ACC112 (cell line): ENCODE results near the gene THOC5.
"Not testable (repeated sequence)": the region's sequence is repeated elsewhere in the genome, so short reads cannot be mapped to it uniquely, and the experiment has no call there.

ENCODE experiments used
- H2AFZ ChIP-seq: fragments of 200-600 bp; sonication (generic); one replicate; pipeline ENCODE4 v1.6.0; 2017; ENCODE audit warnings: antibody characterized with exemption, low read length; ENCODE audit not compliant: unreplicated experiment
- H3K27ac ChIP-seq: fragments of 200-600 bp; sonication (generic); 2 replicates; pipeline ENCODE4 v1.5.1; 2014; ENCODE audit warnings: low read depth, mild to moderate bottlenecking, antibody characterized with exemption, low read length, moderate library complexity
- H3K27me3 ChIP-seq: fragments of 200-600 bp; sonication (generic); 2 replicates; pipeline ENCODE4 v1.6.1; 2014; ENCODE audit warnings: mild to moderate bottlenecking, antibody characterized with exemption, low read length, moderate library complexity, mixed read lengths; ENCODE audit not compliant: insufficient read depth
- H3K36me3 ChIP-seq: fragments of 200-600 bp; sonication (generic); 2 replicates; pipeline ENCODE4 v1.6.1; 2016; ENCODE audit warnings: mild to moderate bottlenecking, antibody characterized with exemption, low read length, moderate library complexity, mixed read lengths; ENCODE audit not compliant: insufficient read depth
- H3K4me1 ChIP-seq: fragments of 200-600 bp; sonication (generic); one replicate; pipeline ENCODE4 v1.6.1; 2016; ENCODE audit warnings: low read length, mixed read lengths; ENCODE audit not compliant: insufficient read depth, unreplicated experiment, control insufficient read depth
- H3K4me3 ChIP-seq: fragments of 200-600 bp; sonication (generic); 2 replicates; pipeline ENCODE4 v1.5.1; 2014; ENCODE audit warnings: mild to moderate bottlenecking, low read depth, low read length
- H3K79me2 ChIP-seq: fragments of 200-600 bp; sonication (generic); one replicate; pipeline ENCODE4 v1.6.0; 2016; ENCODE audit warnings: low read length; ENCODE audit not compliant: control insufficient read depth, unreplicated experiment, insufficient read depth

Gene THOC5

DNA sequence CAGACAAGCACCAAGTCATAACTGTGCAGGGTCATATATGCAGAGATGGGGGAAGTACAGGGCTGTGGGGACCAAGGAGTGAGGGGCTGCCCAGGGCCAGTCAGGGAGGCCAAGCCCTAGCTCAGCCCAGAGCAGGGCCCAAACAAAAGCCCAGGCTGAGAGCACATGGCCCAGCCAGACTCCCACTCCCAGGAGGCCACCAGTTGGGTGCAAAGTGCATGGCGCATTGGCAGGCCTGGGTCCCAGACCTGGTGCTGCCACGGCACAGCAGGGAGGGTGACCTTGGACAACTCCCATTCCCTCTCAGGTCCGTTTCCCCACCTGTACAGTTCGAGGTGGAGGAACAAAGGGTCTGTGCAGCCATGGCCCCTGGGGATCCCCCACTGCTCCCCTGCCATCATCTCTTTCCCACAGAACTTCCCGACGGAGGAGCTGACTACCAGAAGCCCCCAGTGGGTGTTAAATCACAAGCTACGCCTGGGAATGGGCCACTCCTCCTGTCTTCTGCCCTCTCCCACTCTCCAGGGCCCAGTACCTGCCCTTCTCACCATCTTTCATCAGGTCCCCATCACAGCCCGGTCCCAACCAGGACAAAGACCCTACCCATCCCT, 26.7 kb upstream of the THOC5 start:
- H2AFZ ChIP-seq, result peak overlapping the region; percentile 65
- H3K4me1 ChIP-seq, result no peaks in the 10 kb centered on the region
- H3K79me2 ChIP-seq, result no peaks in the 10 kb centered on the region
- H3K27me3 ChIP-seq, result no peaks in the 10 kb centered on the region
- no peaks in the 10 kb centered on the region for H3K36me3 ChIP-seq
- H3K4me3 ChIP-seq, result peak overlapping the region; percentile 90
- H3K27ac ChIP-seq, result no peak overlapping the region

GRCh38 chr22:29578462-29579200, 25.1 kb upstream of the THOC5 start:
- no peak overlapping the region for H3K27ac ChIP-seq
- H3K4me3 ChIP-seq, result no peak overlapping the region
- no peaks in the 10 kb centered on the region for H3K4me1 ChIP-seq
- H2AFZ ChIP-seq, result no peak overlapping the region
- H3K27me3 ChIP-seq, result no peaks in the 10 kb centered on the region
- H3K36me3 ChIP-seq, result no peaks in the 10 kb centered on the region
- H3K79me2 ChIP-seq, result no peaks in the 10 kb centered on the region

- Histone ChIP-seq H3K27me3 (no peaks in the 10 kb centered on the region), H3K4me3 (no peak overlapping the region), H3K4me1 (no peaks in the 10 kb centered on the region), H3K79me2 (no peaks in the 10 kb centered on the region), H2AFZ (no peak overlapping the region), H3K36me3 (no peaks in the 10 kb centered on the region), H3K27ac (no peak overlapping the region)
Observed at GRCh38 chr22:29574762-29575450, 21.3 kb upstream of the THOC5 start.

DNA sequence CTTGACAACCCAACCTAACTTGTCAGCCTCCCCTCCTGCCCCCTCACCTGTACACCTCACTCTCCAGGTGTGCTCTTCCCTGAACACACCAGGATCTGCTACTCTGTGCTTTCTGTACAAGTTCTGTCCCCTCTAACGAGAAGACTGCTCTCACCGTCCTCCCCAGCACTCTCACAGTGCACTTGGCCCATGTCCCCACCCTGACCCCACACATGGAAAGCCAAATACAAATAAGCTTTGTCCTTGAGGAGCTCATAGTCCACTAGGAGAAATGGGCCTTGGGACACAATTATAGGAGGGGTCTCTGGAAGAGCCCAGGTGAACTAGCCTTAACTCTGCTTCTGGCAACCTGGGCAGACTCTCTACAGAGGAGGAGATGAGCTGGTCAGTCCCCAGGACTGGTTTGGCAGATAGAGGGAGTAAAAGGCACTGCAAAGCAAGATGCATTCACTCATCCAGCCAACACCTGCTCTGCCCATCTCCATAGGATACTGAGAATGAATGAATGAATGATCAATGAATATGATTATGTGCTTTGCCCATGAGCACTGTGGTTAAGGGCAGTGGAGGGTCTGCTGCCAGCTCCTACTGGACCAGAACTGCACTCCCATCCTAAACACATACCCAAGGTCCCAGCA, 17.5 kb upstream of the THOC5 start:
- Histone ChIP-seq H3K27ac (no peak overlapping the region), H3K4me3 (no peak overlapping the region), H2AFZ (no peak overlapping the region), H3K36me3 (no peaks in the 10 kb centered on the region), H3K27me3 (no peaks in the 10 kb centered on the region), H3K79me2 (no peaks in the 10 kb centered on the region), H3K4me1 (no peaks in the 10 kb centered on the region)

- no peaks in the 10 kb centered on the region for H3K4me1 ChIP-seq
- no peaks in the 10 kb centered on the region for H3K27me3 ChIP-seq
- H3K27ac ChIP-seq, result no peak overlapping the region
- H2AFZ ChIP-seq, result no peak overlapping the region
- no peak overlapping the region for H3K4me3 ChIP-seq
- H3K79me2 ChIP-seq, result no peaks in the 10 kb centered on the region
- H3K36me3 ChIP-seq, result no peaks in the 10 kb centered on the region
Observed at GRCh38 chr22:29570456-29570855, 16.9 kb upstream of the THOC5 start.

- no peaks in the 10 kb centered on the region for H3K79me2 ChIP-seq
- H3K4me1 ChIP-seq, result no peaks in the 10 kb centered on the region
- no peak overlapping the region for H2AFZ ChIP-seq
- no peak overlapping the region for H3K27ac ChIP-seq
- no peak overlapping the region for H3K4me3 ChIP-seq
- no peaks in the 10 kb centered on the region for H3K36me3 ChIP-seq
- H3K27me3 ChIP-seq, result no peaks in the 10 kb centered on the region
Observed at GRCh38 chr22:29569011-29569678, 15.6 kb upstream of the THOC5 start.

GRCh38 chr22:29567338-29567737, 13.8 kb upstream of the THOC5 start:
- H3K27me3 ChIP-seq, result no peaks in the 10 kb centered on the region
- no peak overlapping the region for H3K4me3 ChIP-seq
- H3K4me1 ChIP-seq, result no peaks in the 10 kb centered on the region
- no peak overlapping the region for H2AFZ ChIP-seq
- H3K79me2 ChIP-seq, result no peaks in the 10 kb centered on the region
- no peaks in the 10 kb centered on the region for H3K36me3 ChIP-seq
- no peak overlapping the region for H3K27ac ChIP-seq

- not testable (repeated sequence) for H3K4me3 ChIP-seq, H3K4me1 ChIP-seq, H3K36me3 ChIP-seq, H3K79me2 ChIP-seq, H3K27ac ChIP-seq, H2AFZ ChIP-seq, H3K27me3 ChIP-seq
Observed at GRCh38 chr22:29566513-29566912, 13.0 kb upstream of the THOC5 start.

- Histone ChIP-seq H3K4me3 (no peak overlapping the region), H3K79me2 (no peaks in the 10 kb centered on the region), H3K27ac (no peak overlapping the region), H2AFZ (no peak overlapping the region), H3K27me3 (no peaks in the 10 kb centered on the region), H3K4me1 (no peaks in the 10 kb centered on the region), H3K36me3 (no peaks in the 10 kb centered on the region)
Observed at GRCh38 chr22:29563652-29564460, 10.3 kb upstream of the THOC5 start.

GRCh38 chr22:29559853-29560252, 6.3 kb upstream of the THOC5 start:
- Histone ChIP-seq H3K4me1 (no peaks in the 10 kb centered on the region), H3K4me3 (no peak overlapping the region), H3K36me3 (no peaks in the 10 kb centered on the region), H3K27ac (no peak overlapping the region), H3K79me2 (no peaks in the 10 kb centered on the region), H2AFZ (no peak overlapping the region), H3K27me3 (no peaks in the 10 kb centered on the region)
